C4-2B (cell line): Measurements from ENCODE around the gene DAAM1.

Experiments used
- ZFX ChIP-seq: fragments of 450-650 bp; IDR thresholded peaks from 2 replicates; pipeline ENCODE4 v1.6.1; 2017
- TF ChIP-seq, protein P1 (sequence below): fragments of 450-650 bp; conservative IDR thresholded peaks from 2 replicates; pipeline ENCODE4 v1.5.1; 2017; ENCODE audit warnings: mild to moderate bottlenecking

DNA sequence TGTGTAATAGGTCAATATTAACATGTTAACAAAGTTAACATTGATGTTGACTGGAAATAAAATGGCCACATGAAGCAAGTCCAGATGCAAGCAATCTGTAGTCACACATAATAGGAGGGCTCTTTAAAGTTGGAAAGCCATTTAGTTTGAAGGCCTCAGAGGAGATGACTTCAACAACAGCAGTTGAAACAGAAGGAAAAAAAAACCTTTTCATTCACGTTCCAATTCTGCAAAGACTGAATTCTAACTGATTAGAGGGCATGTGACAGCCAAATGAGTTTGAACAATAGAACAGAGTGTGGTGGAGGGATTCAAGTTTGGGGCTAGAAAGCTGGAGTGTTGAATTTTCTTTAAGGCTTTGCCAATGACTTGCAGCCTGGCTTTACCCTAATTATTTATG, 41.5 kb upstream of the DAAM1 start:
- TF ChIP-seq, protein P1, sequence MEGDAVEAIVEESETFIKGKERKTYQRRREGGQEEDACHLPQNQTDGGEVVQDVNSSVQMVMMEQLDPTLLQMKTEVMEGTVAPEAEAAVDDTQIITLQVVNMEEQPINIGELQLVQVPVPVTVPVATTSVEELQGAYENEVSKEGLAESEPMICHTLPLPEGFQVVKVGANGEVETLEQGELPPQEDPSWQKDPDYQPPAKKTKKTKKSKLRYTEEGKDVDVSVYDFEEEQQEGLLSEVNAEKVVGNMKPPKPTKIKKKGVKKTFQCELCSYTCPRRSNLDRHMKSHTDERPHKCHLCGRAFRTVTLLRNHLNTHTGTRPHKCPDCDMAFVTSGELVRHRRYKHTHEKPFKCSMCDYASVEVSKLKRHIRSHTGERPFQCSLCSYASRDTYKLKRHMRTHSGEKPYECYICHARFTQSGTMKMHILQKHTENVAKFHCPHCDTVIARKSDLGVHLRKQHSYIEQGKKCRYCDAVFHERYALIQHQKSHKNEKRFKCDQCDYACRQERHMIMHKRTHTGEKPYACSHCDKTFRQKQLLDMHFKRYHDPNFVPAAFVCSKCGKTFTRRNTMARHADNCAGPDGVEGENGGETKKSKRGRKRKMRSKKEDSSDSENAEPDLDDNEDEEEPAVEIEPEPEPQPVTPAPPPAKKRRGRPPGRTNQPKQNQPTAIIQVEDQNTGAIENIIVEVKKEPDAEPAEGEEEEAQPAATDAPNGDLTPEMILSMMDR, result no peak
- no peak for TF ChIP-seq ZFX
